ENCODE data around the gene CHMP1B.

The CHMP1B gene

GRCh38 chr18:11809895-11810294 lies 41.3 kb upstream of the CHMP1B start:
- H3K27ac ChIP-seq = no peak overlapping the region
- TF ChIP-seq ZFX (IDR thresholded peaks at IDR 0.05; ENCODE audit: borderline replicate concordance) (no peak), CTCF (IDR thresholded peaks at IDR 0.05) (no peak)

DNA sequence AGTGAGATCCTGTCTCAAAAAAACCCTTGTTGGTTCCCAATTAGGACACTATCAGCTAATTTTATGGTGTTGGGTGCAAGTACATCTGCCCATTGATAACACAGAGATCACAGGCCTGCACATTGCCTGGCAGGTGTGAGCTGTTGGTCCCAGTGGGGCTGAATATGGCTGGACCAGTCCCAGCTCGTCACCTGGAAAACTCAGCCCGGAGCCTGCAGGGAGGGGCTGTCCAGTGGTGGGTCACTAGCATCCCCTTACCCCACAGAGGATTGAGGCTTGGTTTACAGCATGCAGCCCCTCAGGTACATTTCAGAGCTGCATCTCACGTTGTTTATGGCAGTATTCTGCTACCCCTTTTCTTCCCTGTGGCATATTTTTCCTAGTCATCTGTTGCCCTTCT lies 40.8 kb upstream of the CHMP1B start:
- no peak for TF ChIP-seq CTCF (IDR thresholded peaks at IDR 0.05)
- no peak for TF ChIP-seq ZFX (IDR thresholded peaks at IDR 0.05; ENCODE audit: borderline replicate concordance)
- H3K27ac ChIP-seq = no peak overlapping the region

GRCh38 chr18:11811009-11811408 lies 40.2 kb upstream of the CHMP1B start:
- TF ChIP-seq CTCF (IDR thresholded peaks at IDR 0.05) (no peak), ZFX (IDR thresholded peaks at IDR 0.05; ENCODE audit: borderline replicate concordance) (no peak)
- no peak overlapping the region for H3K27ac ChIP-seq

GRCh38 chr18:11817229-11817628 lies 34.0 kb upstream of the CHMP1B start:
- no peak overlapping the region for H3K27ac ChIP-seq
- TF ChIP-seq CTCF (IDR thresholded peaks at IDR 0.05) (no peak), ZFX (IDR thresholded peaks at IDR 0.05; ENCODE audit: borderline replicate concordance) (no peak)

DNA sequence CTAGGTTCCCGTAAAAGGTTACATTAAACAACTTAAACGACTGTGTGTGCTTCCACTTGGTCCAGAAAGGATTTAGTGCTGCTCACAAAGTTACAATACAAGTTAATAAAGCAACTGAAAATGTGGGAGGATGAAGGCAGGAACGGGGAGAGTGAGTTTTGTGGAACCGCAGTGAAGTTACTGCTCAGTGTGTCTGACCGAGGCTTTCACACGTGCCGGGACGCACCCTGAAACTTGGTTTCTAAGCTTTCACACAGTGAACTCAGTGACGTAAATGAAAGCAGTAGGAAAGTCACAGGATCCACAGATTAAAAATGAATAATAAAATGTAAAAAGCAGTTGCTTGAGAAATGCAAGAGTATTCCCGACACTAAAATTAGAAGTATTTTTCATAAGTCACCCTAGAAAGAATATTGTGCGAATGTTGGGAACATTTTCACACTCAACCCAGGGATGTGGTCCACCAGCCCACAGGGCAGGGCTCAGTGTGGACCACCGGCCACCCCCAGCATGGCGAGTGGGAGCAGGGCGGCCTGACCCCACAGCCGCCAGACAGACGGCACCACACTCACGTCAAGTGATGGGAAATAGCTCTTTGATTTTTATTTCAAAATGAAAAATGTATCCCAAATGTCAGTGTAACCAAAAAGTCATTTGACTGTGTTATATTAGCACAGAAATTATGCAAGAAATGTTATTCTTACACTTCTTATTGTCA lies 32.6 kb upstream of the CHMP1B start:
- H3K27ac ChIP-seq = no peak overlapping the region
- TF ChIP-seq ZFX (IDR thresholded peaks at IDR 0.05; ENCODE audit: borderline replicate concordance) (no peak), CTCF (IDR thresholded peaks at IDR 0.05) (no peak)

GRCh38 chr18:11819938-11820337 lies 31.3 kb upstream of the CHMP1B start:
- no peak overlapping the region for H3K27ac ChIP-seq
- no peak for TF ChIP-seq CTCF (IDR thresholded peaks at IDR 0.05)

- no peak for TF ChIP-seq CTCF (IDR thresholded peaks at IDR 0.05)
- no peak for TF ChIP-seq ZFX (IDR thresholded peaks at IDR 0.05; ENCODE audit: borderline replicate concordance)
- H3K27ac ChIP-seq = no peak overlapping the region
These were observed 30.5 kb upstream of the CHMP1B start for GRCh38 chr18:11820697-11821096.
